ENCODE results near the gene RGS3. TPM values are rescaled to one million over a fixed set of nuclear protein-coding genes. Genes with fewer than 3 reads are reported as not detected.

Gene RGS3
- total and polyA plus RNA-seq, 7 donors: 26.9 to 50.7 (median 38.3) TPM

DNA sequence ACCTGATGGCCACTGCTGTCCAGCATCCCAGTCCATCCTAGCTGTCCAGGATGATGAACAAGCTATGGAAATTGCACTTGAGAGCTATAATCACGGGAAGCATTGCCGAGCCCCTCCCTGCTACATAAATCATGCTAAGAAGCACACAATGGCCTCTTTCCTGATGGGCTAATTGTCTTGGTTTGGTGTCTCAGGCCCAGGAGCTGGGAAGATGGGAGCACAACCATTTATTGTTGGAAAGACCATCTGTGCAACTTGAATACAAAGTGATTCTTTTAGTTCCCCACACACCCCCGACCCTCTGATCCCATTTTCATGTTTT, 80.4 kb downstream of the RGS3 start:
- no peaks in the 10 kb centered on the region for H3K9me3 ChIP-seq
- no peak for DNase-seq
- H3K27ac ChIP-seq: no peak overlapping the region
- no peaks in the 10 kb centered on the region for H3K27me3 ChIP-seq
- intact Hi-C loops (cut with DNase I): no loop called here
- no peak overlapping the region for H3K4me3 ChIP-seq
- H3K36me3 ChIP-seq: peaks cover 0 to 21% (median 8%) of the 10 kb centered on the region in 4 donors
- H3K4me1 ChIP-seq: peaks cover 0 to 16% (median 12%) of the 10 kb centered on the region in 4 donors
- TF ChIP-seq POLR2AphosphoS5 (IDR thresholded peaks at IDR 0.05) (no peak), CTCF (IDR thresholded peaks at IDR 0.05) (no peak), POLR2A (IDR thresholded peaks at IDR 0.05) (no peak), EP300 (IDR thresholded peaks at IDR 0.05) (no peak)
- 52 to 57% methylated on average over 3 of the region's 3 CpGs for WGBS, 2 donors

DNA sequence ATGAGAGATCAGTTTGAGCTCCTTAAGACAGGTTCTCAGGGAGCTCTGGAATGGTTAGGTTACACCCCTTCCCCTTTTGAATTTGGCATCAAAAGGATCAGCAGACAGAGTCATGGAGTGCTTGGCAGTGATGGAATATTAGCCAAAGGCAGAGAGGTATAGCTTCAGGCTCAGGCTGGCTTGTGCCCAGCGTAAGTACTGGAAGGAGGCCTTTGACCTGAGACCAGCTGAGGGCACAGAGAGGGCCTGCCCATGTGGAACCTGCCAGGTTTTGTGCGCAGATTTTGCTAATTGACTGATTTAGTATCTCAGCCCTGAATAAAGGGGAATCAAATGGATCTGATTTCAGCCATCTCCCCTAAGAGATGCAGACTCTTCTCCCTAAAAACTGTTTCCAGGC, 81.5 kb downstream of the RGS3 start:
- peaks cover 0 to 23% (median 21%) of the 10 kb centered on the region in 4 donors for H3K4me1 ChIP-seq

GRCh38 chr9:113546566-113546965, 83.0 kb downstream of the RGS3 start:
- Histone ChIP-seq H3K4me3 (no peak overlapping the region), H3K27ac (no peak overlapping the region), H3K36me3 (peaks cover 0 to 17% (median 6%) of the 10 kb centered on the region in 4 donors), H3K4me1 (peaks cover 0 to 24% (median 22%) of the 10 kb centered on the region in 4 donors), H3K9me3 (no peaks in the 10 kb centered on the region), H3K27me3 (no peaks in the 10 kb centered on the region)
- 92 to 97% methylated on average over 5 of the region's 5 CpGs for WGBS, 2 donors
- DNase-seq: peak; percentile 50
- TF ChIP-seq EP300 (IDR thresholded peaks at IDR 0.05) (no peak), POLR2AphosphoS5 (IDR thresholded peaks at IDR 0.05) (no peak), POLR2A (IDR thresholded peaks at IDR 0.05) (no peak), CTCF (IDR thresholded peaks at IDR 0.05) (no peak)
- intact Hi-C loops (cut with DNase I): no loop called here

More for the DNA sequence above, 81.5 kb downstream of the RGS3 start:
- peak; percentile 37 for DNase-seq
- intact Hi-C loops (cut with DNase I): no loop called here
- TF ChIP-seq EP300 (IDR thresholded peaks at IDR 0.05): no peak
- no peak for TF ChIP-seq POLR2A (IDR thresholded peaks at IDR 0.05)
- TF ChIP-seq POLR2AphosphoS5 (IDR thresholded peaks at IDR 0.05): no peak
- no peak for TF ChIP-seq CTCF (IDR thresholded peaks at IDR 0.05)
- 95 to 96% methylated on average over 2 of the region's 2 CpGs for WGBS, 2 donors
- no peaks in the 10 kb centered on the region for H3K9me3 ChIP-seq
- H3K27ac ChIP-seq: no peak overlapping the region
- no peak overlapping the region for H3K4me3 ChIP-seq
- no peaks in the 10 kb centered on the region for H3K27me3 ChIP-seq
- peaks cover 0 to 21% (median 6%) of the 10 kb centered on the region in 4 donors for H3K36me3 ChIP-seq

DNA sequence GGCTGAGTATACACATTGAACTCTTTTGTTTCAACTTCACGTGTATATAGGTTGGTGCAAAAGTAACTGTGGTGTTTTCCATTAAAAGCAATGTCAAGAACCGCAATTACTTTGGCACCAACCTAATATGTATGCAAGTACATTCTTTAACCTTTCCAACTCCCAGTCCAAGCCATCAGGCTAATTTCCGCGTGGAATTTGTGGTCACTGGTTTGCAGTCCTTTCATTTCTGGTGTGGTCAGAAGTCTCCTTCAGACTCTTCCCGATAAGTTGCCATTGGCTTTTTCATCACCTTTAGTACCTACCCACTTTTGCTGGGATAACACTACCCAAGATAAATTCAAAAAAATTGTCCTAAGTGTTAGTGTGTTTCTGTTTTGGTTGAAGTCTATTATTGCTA, 84.0 kb downstream of the RGS3 start:
- WGBS, 2 donors: 93 to 98% methylated on average over 5 of the region's 5 CpGs
- H3K36me3 ChIP-seq: peaks cover 0 to 9% (median 0%) of the 10 kb centered on the region in 4 donors
- H3K9me3 ChIP-seq: no peaks in the 10 kb centered on the region
- TF ChIP-seq CTCF (IDR thresholded peaks at IDR 0.05) (no peak), POLR2A (IDR thresholded peaks at IDR 0.05) (no peak), POLR2AphosphoS5 (IDR thresholded peaks at IDR 0.05) (no peak), EP300 (IDR thresholded peaks at IDR 0.05) (no peak)
- peak overlapping the region in 3 of 4 donors; percentile 35 to 70 (median 55) for H3K27ac ChIP-seq
- no peak overlapping the region for H3K4me3 ChIP-seq
- peaks cover 0 to 24% (median 22%) of the 10 kb centered on the region in 4 donors for H3K4me1 ChIP-seq
- no peaks in the 10 kb centered on the region for H3K27me3 ChIP-seq
- DNase-seq: no peak
- intact Hi-C loops (cut with DNase I): no loop called here

Data from sigmoid colon (tissue), 7 donors.